HG03521 (cell line): ENCODE results near the gene MOB1B.
"Not testable (repeated sequence)": the region's sequence is repeated elsewhere in the genome, so short reads cannot be mapped to it uniquely, and the experiment has no call there.

ENCODE experiments used
- ATAC-seq: cut with Tn5 transposase; IDR thresholded peaks from one replicate; pipeline ENCODE4 v1.9.1; 2021; ENCODE audit warnings: mild to moderate bottlenecking, moderate library complexity; ENCODE audit not compliant: unreplicated experiment

Gene MOB1B

DNA sequence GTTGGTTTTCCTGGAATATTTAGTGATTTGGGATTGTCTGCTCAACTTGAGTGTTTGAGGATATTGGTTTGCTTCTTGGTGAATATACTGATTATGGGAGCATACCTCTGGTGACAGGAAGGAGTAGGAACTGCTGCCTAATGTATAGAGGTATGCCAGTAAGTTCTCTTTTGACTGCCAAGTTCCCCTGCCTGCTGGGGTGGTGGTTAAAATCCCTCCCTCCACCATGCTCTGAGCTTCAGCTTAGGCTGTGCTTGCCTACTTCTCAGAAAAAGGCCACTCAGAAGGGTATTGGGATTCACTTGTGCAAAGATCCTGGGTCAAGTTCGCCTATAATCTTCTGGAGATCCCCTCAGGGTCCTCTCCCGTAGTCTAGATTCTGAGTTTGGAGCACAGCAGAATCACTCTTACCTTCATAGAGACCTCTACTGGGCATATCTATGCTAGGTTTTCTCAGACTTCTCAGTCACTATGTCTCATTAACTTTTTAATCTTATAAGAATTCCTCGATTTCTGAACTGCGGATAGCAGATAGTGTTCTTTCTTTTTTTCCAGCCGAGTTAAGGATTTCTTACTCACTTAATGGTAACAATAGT, 46.6 kb downstream of the MOB1B start:
- ATAC-seq: no peak

GRCh38 chr4:70954032-70954431, 51.9 kb downstream of the MOB1B start:
- ATAC-seq: no peak

DNA sequence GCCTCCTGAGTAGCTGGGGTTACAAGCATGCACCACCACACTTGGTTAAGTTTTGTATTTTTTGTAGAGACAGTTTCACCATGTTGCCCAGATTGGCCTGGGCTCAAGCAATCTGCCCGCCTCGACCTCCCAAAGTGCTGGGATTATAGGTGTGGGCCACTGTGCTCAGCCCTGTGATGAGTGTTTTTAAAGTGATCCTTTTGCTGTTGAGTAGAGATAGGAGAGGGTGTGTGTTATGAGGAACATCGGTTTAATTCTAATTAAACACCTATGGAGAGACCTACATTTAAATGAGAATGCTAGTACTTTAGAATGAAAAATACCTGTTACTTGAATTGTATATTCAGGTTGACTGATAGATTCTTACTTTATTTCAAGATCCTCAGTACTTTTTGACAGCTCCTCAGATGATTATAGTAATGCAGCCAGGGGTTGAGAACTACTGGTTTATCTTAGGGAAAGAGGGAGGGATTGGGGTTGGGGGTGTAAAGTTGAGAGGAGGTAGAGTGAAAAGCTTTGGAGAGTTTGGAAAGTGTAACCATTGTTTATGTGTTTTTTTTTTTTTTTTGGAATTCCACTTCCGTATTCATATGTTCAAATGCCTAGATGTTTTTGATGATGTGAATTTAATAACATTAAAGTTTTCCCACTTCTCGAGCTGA, 54.5 kb downstream of the MOB1B start:
- ATAC-seq: no peak

DNA sequence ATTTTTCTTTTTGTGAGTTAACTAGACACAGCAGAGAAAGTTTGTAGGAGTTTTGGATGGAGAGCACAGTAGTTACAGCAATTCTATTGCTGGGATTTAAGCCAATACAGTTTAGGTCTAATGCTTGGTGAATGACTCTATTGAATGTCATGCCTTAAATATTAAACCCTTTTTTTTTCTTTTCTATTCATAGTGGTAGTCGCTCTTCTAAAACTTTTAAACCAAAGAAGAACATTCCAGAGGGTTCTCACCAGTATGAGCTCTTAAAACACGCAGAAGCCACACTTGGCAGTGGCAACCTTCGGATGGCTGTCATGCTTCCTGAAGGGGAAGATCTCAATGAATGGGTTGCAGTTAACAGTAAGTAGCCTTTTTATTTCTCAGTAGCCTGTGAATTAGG, 56.5 kb downstream of the MOB1B start:
- no peak for ATAC-seq

DNA sequence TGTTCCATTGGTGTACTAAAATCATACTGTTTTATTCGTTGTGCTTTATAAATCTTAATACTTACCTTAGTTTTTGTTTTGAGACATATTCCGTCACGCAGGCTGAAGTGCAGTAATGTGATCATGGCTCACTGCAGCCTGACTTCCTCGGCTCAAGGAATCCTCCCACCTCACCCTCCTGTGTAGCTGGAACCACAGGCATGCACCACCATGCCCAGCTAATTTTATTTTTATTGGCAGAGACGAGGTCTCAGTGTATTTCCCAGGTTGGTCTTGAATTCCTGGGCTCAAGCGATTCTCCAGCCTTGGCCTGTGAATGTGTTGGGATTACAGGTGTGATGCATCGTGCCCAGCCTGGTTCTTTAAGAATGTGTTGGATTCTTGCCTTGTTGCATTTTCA, 66.9 kb downstream of the MOB1B start:
- ATAC-seq: no peak

DNA sequence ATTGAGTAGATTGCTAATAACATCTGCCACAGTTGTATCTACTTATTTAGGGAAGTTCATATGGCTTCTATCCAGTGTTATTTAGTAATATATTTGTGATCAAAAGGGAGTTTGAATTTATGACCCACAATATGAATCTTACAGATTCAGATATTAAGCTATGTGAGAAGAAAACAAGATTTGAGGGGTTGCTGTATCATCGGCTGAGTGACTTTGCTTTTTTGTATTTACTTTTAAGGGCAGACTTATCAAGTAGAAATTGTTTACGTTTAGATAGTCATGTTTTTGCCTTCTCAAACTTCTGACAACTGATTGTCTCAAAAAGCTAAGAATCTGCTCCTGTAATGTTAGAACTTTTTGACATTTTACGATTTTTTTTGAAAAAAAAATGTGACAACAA, 74.1 kb downstream of the MOB1B start:
- no peak for ATAC-seq

DNA sequence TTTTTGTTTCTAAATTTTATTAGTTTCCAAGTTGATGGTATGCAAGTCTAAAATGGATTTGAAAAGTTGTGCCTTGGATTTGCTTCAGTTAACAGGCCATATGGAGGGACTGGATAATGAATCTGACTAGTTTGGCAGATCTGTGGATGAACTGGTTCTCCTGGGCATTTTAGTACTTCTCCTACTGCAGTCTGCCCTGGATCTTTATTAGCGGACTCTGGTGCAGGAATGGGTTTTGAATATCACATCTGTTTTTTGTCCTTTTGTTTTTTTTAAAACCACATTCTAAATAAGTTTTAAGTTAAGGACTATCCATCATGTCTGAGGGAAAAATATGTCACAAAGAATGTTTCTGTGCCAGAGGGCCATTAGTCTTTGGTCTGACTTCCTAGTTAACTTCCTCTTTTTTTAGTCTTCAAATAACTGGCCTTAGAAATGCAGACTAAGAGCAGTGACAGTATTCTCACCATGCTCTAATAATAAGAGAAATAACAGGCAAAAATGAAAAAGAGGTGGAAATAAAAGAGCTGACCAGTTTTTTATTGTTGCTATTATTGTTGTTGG, 77.4 kb downstream of the MOB1B start:
- ATAC-seq: no peak

- ATAC-seq: no peak
Measured at GRCh38 chr4:70980196-70980595, 78.0 kb downstream of the MOB1B start.

GRCh38 chr4:70984106-70984505, 81.9 kb downstream of the MOB1B start:
- ATAC-seq: no peak

GRCh38 chr4:70984589-70984988, 82.4 kb downstream of the MOB1B start:
- ATAC-seq: no peak

- no peak for ATAC-seq
Measured at GRCh38 chr4:70991596-70991995, 89.4 kb downstream of the MOB1B start.

GRCh38 chr4:70992391-70992881, 90.3 kb downstream of the MOB1B start:
- no peak for ATAC-seq

GRCh38 chr4:70993181-70994068, 91.3 kb downstream of the MOB1B start, which contains the start of gene DCK:
TSS of gene DCK (plus strand) at chr4:70993649. CDS start at chr4:70993836, 187 bp downstream.
- ATAC-seq: peak; percentile 83

DNA sequence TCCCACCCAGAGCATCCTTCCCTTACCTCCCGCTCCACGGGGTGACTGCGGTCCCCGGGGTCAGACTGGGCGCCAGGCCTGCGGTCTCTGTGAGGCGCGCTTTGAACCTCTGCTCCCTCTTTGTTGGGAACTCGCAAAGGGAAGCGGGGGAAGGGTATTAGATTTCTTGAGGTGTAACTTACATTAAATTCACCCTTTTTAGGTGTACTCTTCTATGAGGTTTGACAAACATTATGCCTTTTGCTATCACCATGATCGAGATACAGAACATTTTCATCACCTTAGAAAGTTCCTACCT, 91.8 kb downstream of the MOB1B start:
- ATAC-seq: no peak

DNA sequence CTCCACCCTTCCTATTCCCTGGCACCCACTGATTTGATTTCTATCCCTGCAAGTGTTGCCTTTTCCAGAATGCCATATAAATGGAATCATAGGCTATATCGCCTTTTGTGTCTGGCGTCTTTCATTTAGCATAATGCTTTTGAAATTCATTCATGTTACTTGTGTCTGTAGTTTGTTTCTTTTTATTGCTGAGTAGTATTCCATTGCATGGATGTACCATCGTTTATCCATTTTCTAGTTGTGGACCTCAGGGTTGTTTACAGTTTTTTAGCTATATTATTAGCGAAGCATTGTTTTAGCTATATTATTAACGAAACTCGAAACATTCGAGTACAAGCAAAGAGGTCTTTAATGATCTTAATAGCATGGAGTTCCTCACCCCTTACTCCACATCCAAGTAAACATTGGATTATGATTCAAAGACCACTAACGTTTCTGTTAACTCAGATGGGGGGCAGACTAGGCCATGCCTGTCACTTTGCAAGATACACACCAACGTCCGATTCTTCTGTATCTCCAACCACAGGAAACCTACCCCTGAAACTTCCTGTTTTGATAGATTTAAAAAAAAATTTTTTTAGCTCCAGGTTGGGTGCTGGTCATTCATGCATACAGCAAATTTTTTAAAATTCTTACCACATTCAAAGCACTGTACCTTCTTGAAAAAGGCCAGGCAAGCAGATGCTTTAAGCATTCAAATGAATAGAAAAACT, 92.4 kb downstream of the MOB1B start:
- ATAC-seq: peak; percentile 31

DNA sequence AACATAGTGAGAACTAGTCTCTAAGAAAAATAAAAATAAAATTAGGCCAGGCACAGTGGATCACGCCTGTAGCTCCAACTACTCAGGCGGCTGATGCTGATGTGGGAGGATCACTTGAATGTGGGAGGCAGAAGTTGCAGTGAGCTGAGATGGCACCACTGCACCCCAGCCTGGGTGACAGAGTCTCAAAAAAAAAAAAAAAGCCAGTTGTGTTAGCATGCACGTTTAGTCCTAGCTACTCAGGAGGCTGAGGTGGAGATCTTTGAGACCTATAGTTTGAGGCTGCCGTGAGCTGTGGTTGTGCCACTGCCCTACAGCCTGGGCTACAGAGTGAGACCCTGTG, 93.8 kb downstream of the MOB1B start:
- ATAC-seq: no peak

- ATAC-seq: no peak
Measured at GRCh38 chr4:70997036-70997435, 94.9 kb downstream of the MOB1B start.

- no peak for ATAC-seq
Measured at GRCh38 chr4:70997546-70997945, 95.4 kb downstream of the MOB1B start.

DNA sequence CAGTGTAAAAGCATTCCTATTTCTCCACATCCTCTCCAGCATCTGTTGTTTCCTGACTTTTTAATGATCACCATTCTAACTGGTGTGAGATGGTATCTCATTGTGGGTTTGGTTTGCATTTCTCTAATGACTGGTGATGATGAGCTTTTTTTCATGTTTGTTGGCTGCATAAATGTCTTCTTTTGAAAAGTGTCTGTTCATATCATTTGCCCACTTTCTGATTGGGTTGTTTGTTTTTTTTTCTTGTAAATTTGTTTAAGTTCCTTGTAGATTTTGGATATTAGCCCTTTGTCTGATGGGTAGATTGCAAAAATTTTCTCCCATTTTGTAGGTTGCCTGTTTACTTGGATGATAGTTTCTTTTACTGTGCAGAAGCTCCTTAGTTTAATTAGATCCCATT, 97.5 kb downstream of the MOB1B start:
- ATAC-seq: not testable (repeated sequence)

- not testable (repeated sequence) for ATAC-seq
Measured at GRCh38 chr4:71001363-71001762, 99.2 kb downstream of the MOB1B start.

- ATAC-seq: no peak
Measured at GRCh38 chr4:71004281-71004851, 102.2 kb downstream of the MOB1B start.
